AG04449 (cell line): Measurements from ENCODE around the gene AMHR2.
A peak's percentile ranks its signal among the peaks of the same experiment; 100 is the strongest.

Experiments
- CTCF ChIA-PET: fragments of 350-600 bp; formaldehyde crosslinking; extraction: SDS; loops from one replicate; lab custom pipeline; 2021; ENCODE audit warnings: antibody characterized with exemption; lab: Yijun Ruan, JAX
- POLR2A ChIA-PET: fragments of 400-600, 350-600 bp; formaldehyde crosslinking; extraction: SDS; loops from one replicate; lab custom pipeline; 2020; ENCODE audit warnings: antibody characterized with exemption, inconsistent platforms; lab: Yijun Ruan, JAX
- DNase-seq: peaks from one replicate; pipeline ENCODE4 v3.0.0-alpha.2; 2010; ENCODE audit warnings: low read depth, low spot score
- H3K4me3 ChIP-seq: 2 replicates; pipeline ENCODE4 v1.5.1; 2011; ENCODE audit warnings: low read depth, mild to moderate bottlenecking, control low read depth, low read length
- CTCF ChIP-seq: IDR thresholded peaks from one replicate; pipeline ENCODE4 v1.5.1; 2011; ENCODE audit warnings: mild to moderate bottlenecking, moderate library complexity, low read length, control low read depth, inconsistent platforms; ENCODE audit not compliant: insufficient read depth; ENCODE audit errors: missing control alignments

Gene AMHR2

GRCh38 chr12:53450936-53451335, 27.3 kb downstream of the AMHR2 start:
- no peak overlapping the region for H3K4me3 ChIP-seq
- ChIA-PET CTCF (interaction anchor here (0.7 to 1.9 kb wide), 19 partner anchors 9 to 131 kb away, joined by 3 to 13 read pairs (median 4); partner anchors contain the start of genes AAAS and PRR13), POLR2A (interaction anchor here (1.0 kb wide), 2 partner anchors 71 to 106 kb away, joined by 3 read pairs; partner anchors contain the start of gene SP1)
- DNase-seq, result no peak
- TF ChIP-seq CTCF, result no peak

GRCh38 chr12:53451661-53452158, 28.1 kb downstream of the AMHR2 start, which contains the start of gene PCBP2:
TSS of gene PCBP2 (plus strand) at chr12:53452102. CDS start at chr12:53454801, 2,699 bp downstream.
- peak; percentile 93 for TF ChIP-seq CTCF
- ChIA-PET CTCF (interaction anchor here (0.7 to 1.9 kb wide), 18 partner anchors 9 to 131 kb away, joined by 3 to 13 read pairs (median 4); partner anchors contain the start of genes AAAS and PRR13), POLR2A (interaction anchor here (1.0 kb wide), 2 partner anchors 72 to 107 kb away, joined by 3 read pairs; partner anchors contain the start of gene SP1)
- H3K4me3 ChIP-seq, result peak within 1 kb of the TSS; percentile 88
- DNase-seq, result peak; percentile 97

- no peak for DNase-seq
- H3K4me3 ChIP-seq, result peak overlapping the region; percentile 88
- ChIA-PET CTCF (interaction anchor here (1.0 to 8.3 kb wide), 3 partner anchors 23 to 41 kb away, joined by 3 to 81 read pairs (median 4); no protein-coding TSS in a partner anchor), POLR2A (interaction anchor here (0.6 kb wide), 1 partner anchor 22 kb away, joined by 3 read pairs; no protein-coding TSS in a partner anchor)
- no peak for TF ChIP-seq CTCF
Observed at GRCh38 chr12:53452159-53453077, 28.8 kb downstream of the AMHR2 start.

- no peak for TF ChIP-seq CTCF
- no peak for DNase-seq
- H3K4me3 ChIP-seq, result peak overlapping the region; percentile 88
- ChIA-PET CTCF (interaction anchor here (1.1 to 8.3 kb wide), 10 partner anchors 10 to 132 kb away, joined by 3 to 81 read pairs (median 6); partner anchors contain the start of genes AAAS and NPFF), POLR2A (interaction anchor here (1.3 to 1.5 kb wide), 2 partner anchors 10 to 13 kb away, joined by 4 read pairs; partner anchors contain the start of gene PRR13)
Observed at GRCh38 chr12:53453953-53454640, 30.4 kb downstream of the AMHR2 start.

GRCh38 chr12:53454707-53455106, 31.1 kb downstream of the AMHR2 start:
- ChIA-PET POLR2A (interaction anchor here (1.3 to 1.5 kb wide), 2 partner anchors 10 to 14 kb away, joined by 4 read pairs; partner anchors contain the start of gene PRR13), CTCF (interaction anchor here (1.1 to 8.3 kb wide), 9 partner anchors 9 to 133 kb away, joined by 3 to 81 read pairs (median 6); partner anchors contain the start of genes AAAS and NPFF)
- no peak for TF ChIP-seq CTCF
- DNase-seq, result no peak
- H3K4me3 ChIP-seq, result no peak overlapping the region
